ENCODE data around the gene CFAP43. TPM values are rescaled to one million over a fixed set of nuclear protein-coding genes. Genes with fewer than 3 reads are reported as not detected.

The CFAP43 gene
- total and polyA plus RNA-seq, 12 donors, result 0.06 to 0.37 (median 0.12) TPM; not detected in 6

- ATAC-seq (no peak), DNase-seq (no peak)
- Histone ChIP-seq H3K9me3 (peaks cover 0 to 9% (median 0%) of the 10 kb centered on the region in 11 donors), H3K27me3 (no peaks in the 10 kb centered on the region), H3K36me3 (no peaks in the 10 kb centered on the region), H3K4me1 (no peaks in the 10 kb centered on the region), H3K27ac (no peak overlapping the region), H3K4me3 (no peak overlapping the region)
- intact Hi-C loops (cut with DNase I), result no loop called here
- WGBS, 2 donors, result 68 to 70% methylated on average over 3 of the region's 3 CpGs
- TF ChIP-seq CTCF (IDR thresholded peaks at IDR 0.05), result no peak
These were observed 132.9 kb downstream of the CFAP43 start for GRCh38 chr10:104099269-104099668.

DNA sequence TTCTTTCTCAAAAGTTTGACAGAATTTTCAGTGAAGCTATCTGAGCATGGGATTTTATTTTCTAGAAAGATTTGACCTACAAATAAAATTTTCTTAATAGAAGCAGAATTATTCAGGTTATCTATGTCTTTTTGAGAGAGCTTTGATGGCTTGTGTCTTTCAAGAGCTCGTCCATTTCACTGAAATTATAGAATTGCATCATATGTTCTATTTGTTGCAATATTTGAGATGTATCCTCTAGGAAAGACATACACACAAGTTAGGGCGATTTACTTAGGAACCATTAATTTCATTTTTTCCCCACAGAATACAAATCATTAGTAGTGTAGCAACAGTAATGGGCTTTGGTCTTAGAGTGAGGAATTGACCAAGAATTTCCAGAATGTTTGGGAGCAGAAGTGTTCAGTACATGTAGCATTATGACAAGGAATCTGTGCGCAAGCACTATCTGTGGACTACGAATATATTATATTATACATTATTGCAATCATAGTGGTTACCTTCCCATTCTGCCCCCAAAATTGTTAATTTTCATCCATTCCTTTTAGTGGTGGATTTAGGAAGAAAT, 133.7 kb downstream of the CFAP43 start:
- DNase-seq (no peak), ATAC-seq (no peak)
- H3K4me1 ChIP-seq, result no peaks in the 10 kb centered on the region
- H3K27ac ChIP-seq, result no peak overlapping the region
- TF ChIP-seq CTCF (IDR thresholded peaks at IDR 0.05), result no peak
- H3K4me3 ChIP-seq, result no peak overlapping the region
- H3K9me3 ChIP-seq, result peaks cover 0 to 16% (median 2%) of the 10 kb centered on the region in 11 donors
- H3K27me3 ChIP-seq, result no peaks in the 10 kb centered on the region
- 94 to 95% methylated on average over 4 of the region's 4 CpGs for WGBS, 2 donors
- H3K36me3 ChIP-seq, result no peaks in the 10 kb centered on the region
- intact Hi-C loops (cut with DNase I), result no loop called here

DNA sequence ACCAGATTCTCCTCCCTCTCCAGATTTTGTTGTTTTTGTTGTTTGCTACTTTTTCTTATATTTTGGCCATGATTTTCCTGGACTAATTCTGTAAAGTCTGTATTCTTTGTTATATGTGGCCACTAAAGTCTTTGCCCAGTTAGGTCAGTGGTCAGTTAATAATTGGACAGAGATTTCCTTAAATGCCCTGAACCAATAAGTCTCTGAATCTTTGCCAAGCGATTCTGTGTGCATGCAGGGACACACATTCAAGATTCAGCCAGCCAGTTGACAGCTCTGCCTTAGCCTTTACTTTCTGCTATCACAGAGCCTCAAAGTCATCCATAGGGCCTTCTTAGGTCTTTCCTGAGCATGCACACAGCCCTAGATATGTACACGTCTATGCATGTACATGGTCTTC, 135.5 kb downstream of the CFAP43 start:
- no peak for TF ChIP-seq CTCF (IDR thresholded peaks at IDR 0.05)
- Histone ChIP-seq H3K36me3 (no peaks in the 10 kb centered on the region), H3K4me1 (no peaks in the 10 kb centered on the region), H3K27me3 (no peaks in the 10 kb centered on the region), H3K27ac (no peak overlapping the region), H3K4me3 (no peak overlapping the region), H3K9me3 (peaks cover 0 to 17% (median 2%) of the 10 kb centered on the region in 11 donors)
- ATAC-seq, result no peak
- intact Hi-C loops (cut with DNase I), result no loop called here
- 85 to 89% methylated on average over 2 of the region's 2 CpGs for WGBS, 2 donors
- no peak for DNase-seq

DNA sequence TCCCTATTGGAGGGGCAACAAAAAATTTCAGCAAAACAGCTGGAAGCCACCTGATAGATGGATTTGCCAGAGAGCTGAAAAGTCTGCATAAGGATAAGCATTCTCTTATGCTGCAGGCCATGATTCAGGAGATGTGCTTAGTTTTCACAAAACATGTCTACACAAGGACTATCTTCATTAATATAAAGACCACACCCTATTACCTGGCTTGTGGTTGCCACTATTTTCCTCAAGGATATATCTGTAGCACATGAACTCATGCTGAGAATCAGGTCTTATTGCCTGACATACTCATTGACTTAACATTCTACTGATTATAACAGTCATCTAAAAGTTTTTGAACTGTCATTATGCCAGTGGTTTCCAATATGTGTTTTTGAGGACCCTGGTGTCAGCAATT, 139.4 kb downstream of the CFAP43 start:
- H3K36me3 ChIP-seq, result no peaks in the 10 kb centered on the region
- ATAC-seq (no peak), DNase-seq (no peak)
- intact Hi-C loops (cut with DNase I), result no loop called here
- no peak for TF ChIP-seq CTCF (IDR thresholded peaks at IDR 0.05)
- H3K4me3 ChIP-seq, result no peak overlapping the region
- no peaks in the 10 kb centered on the region for H3K4me1 ChIP-seq
- no peaks in the 10 kb centered on the region for H3K27me3 ChIP-seq
- H3K27ac ChIP-seq, result no peak overlapping the region
- peaks cover 0 to 17% (median 2%) of the 10 kb centered on the region in 11 donors for H3K9me3 ChIP-seq
